ENCODE measurements around the gene PLCH2. TPM values are rescaled to one million over a fixed set of nuclear protein-coding genes. Genes with fewer than 3 reads are reported as not detected.

Gene PLCH2
- 1 to 10 TPM in 3 of 4 donors, under 1 TPM in 1; 1.00 to 7.3 (median 4.6) TPM for total RNA-seq

DNA sequence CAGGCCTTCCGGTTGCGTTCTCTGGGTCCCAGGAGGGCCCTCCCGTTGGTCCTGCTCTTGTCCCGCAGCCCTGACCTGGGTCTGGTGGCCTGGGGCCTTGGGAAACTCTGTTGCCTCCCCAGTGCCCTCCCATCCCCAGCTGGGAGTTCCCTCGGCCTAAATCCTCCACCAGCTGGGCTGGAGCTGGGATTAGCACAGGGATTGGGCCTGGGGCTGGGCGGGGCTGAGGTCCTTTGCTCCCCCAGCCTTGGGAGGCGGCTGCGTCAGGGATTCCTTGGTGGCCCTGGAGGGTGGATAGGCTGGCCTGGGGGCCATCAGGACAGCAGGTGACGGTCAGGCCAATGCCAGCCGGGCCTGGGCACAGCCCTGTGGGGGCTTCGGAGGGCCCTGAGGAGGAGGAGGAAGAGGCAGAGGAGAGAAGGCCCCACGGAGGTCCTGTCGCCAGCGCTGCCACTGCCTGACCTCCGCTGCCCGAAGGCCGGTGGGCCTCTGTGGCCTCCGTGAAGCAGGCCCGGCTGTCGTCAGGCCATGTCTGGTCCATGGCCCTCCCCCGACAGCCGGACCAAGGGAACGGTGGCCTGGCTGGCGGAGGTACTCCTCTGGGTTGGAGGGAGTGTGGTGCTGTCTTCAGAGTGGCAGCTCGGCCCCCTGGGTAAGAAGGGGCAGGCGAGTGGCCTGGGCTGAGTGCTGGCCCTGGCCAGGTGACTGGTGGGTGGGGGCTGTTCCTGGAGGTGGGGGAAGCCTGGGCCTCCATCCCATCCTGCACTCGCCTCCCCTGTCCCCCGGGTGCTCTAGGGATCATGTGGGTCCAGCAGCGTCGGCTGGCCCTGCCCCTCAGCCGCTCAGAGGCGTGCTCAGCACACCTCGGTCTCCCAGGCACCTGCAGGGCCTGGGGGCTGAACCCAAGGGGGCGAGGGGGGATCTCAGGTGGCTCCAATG lies at the start of gene PLCH2:
Gene PLCH2, plus strand, starts transcription at position 229 of the 939 bp plus-strand sequence. Its CDS starts 300 bp downstream, at position 529.
- TF ChIP-seq EP300 (IDR thresholded peaks at IDR 0.05; ENCODE audit: low read depth) (no peak), POLR2A (IDR thresholded peaks at IDR 0.05) (no peak)

DNA sequence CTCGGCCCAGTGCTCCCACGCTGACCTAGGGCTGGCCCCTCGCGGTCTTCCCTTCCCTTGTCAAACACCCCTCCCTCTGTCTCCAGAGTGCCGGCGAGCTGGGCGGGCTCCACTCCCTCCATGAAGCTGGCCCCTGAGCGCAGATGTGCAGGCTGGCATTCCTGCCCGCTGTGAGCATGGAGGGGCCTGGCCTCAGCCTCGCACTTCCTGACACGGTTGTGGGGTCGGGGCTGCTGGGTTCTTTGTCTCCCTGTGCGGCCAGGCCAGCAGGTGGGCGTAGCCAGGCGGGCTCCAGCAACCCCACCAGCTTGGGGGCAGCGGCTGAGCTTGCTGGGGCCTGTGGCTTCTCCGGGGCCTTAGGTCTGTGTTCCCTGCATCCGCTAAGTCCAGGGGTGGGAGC lies 49.5 kb upstream of the PLCH2 start:
- Histone ChIP-seq H3K4me3 (no peak overlapping the region), H3K9me3 (peaks cover 0 to 12% of the 10 kb centered on the region in 2 donors), H3K36me3 (no peaks in the 10 kb centered on the region), H3K27ac (no peak overlapping the region), H3K27me3 (peaks cover 18% of the 10 kb centered on the region), H3K4me1 (no peaks in the 10 kb centered on the region)
- intact Hi-C loops (cut with DNase I; ENCODE audit: low total_unique reads), result no loop called here
- WGBS, 2 donors (ENCODE audit: low coverage in 1 of 2), result 67% methylated on average over 14 of the region's 18 CpGs; no CpG with 5 or more reads in 1 of the 2 donors
- in situ Hi-C loops (cut with MboI; ENCODE audit: low pct_ligation_motif_present in 1 of 4, low pct_unique_long_range_greater_than_20kb in 1 of 4, low sequenced_read_pairs in 3 of 4), result no loop called here
- no peak for TF ChIP-seq POLR2A (IDR thresholded peaks at IDR 0.05)
- no peak for TF ChIP-seq POLR2AphosphoS5 (IDR thresholded peaks at IDR 0.05)
- TF ChIP-seq EP300 (IDR thresholded peaks at IDR 0.05; ENCODE audit: low read depth), result no peak
- TF ChIP-seq, protein P1, sequence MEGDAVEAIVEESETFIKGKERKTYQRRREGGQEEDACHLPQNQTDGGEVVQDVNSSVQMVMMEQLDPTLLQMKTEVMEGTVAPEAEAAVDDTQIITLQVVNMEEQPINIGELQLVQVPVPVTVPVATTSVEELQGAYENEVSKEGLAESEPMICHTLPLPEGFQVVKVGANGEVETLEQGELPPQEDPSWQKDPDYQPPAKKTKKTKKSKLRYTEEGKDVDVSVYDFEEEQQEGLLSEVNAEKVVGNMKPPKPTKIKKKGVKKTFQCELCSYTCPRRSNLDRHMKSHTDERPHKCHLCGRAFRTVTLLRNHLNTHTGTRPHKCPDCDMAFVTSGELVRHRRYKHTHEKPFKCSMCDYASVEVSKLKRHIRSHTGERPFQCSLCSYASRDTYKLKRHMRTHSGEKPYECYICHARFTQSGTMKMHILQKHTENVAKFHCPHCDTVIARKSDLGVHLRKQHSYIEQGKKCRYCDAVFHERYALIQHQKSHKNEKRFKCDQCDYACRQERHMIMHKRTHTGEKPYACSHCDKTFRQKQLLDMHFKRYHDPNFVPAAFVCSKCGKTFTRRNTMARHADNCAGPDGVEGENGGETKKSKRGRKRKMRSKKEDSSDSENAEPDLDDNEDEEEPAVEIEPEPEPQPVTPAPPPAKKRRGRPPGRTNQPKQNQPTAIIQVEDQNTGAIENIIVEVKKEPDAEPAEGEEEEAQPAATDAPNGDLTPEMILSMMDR (IDR thresholded peaks at IDR 0.05), result no peak
- no peak for DNase-seq

More for the DNA sequence above, at the start of gene PLCH2:
- H3K9me3 ChIP-seq, result no peaks in the 10 kb centered on the region
- H3K27me3 ChIP-seq, result no peaks in the 10 kb centered on the region
- H3K36me3 ChIP-seq, result no peaks in the 10 kb centered on the region
- DNase-seq, result no peak
- no peak within 1 kb of the TSS for H3K27ac ChIP-seq
- WGBS, 2 donors (ENCODE audit: low coverage in 1 of 2), result 82% methylated on average over 27 of the region's 34 CpGs; no CpG with 5 or more reads in 1 of the 2 donors
- no peak within 1 kb of the TSS for H3K4me3 ChIP-seq
- H3K4me1 ChIP-seq, result peaks cover 0 to 11% (median 9%) of the 10 kb centered on the region in 4 donors
- intact Hi-C loops (cut with DNase I; ENCODE audit: low total_unique reads), result loop anchor here (5.0 kb wide), 1 partner anchor 66 kb away; no protein-coding TSS in a partner anchor
- in situ Hi-C loops (cut with MboI; ENCODE audit: low pct_ligation_motif_present in 1 of 4, low pct_unique_long_range_greater_than_20kb in 1 of 4, low sequenced_read_pairs in 3 of 4), result no loop called here

GRCh38 chr1:2427051-2427450 lies 49.0 kb upstream of the PLCH2 start:
- Histone ChIP-seq H3K4me1 (no peaks in the 10 kb centered on the region), H3K36me3 (no peaks in the 10 kb centered on the region), H3K9me3 (peaks cover 0 to 12% of the 10 kb centered on the region in 2 donors), H3K4me3 (no peak overlapping the region), H3K27me3 (peaks cover 20% of the 10 kb centered on the region), H3K27ac (no peak overlapping the region)
- WGBS, 2 donors (ENCODE audit: low coverage in 1 of 2), result 74% methylated on average over 17 of the region's 18 CpGs; no CpG with 5 or more reads in 1 of the 2 donors
- in situ Hi-C loops (cut with MboI; ENCODE audit: low pct_ligation_motif_present in 1 of 4, low pct_unique_long_range_greater_than_20kb in 1 of 4, low sequenced_read_pairs in 3 of 4), result no loop called here
- TF ChIP-seq POLR2A (IDR thresholded peaks at IDR 0.05) (no peak), POLR2AphosphoS5 (IDR thresholded peaks at IDR 0.05) (no peak), EP300 (IDR thresholded peaks at IDR 0.05; ENCODE audit: low read depth) (no peak)
- TF ChIP-seq, protein P1 (IDR thresholded peaks at IDR 0.05), result no peak
- intact Hi-C loops (cut with DNase I; ENCODE audit: low total_unique reads), result no loop called here
- DNase-seq, result no peak

- WGBS, 2 donors (ENCODE audit: low coverage in 1 of 2), result 66% methylated on average over 8 of the region's 10 CpGs; no CpG with 5 or more reads in 1 of the 2 donors
These were observed 48.1 kb upstream of the PLCH2 start for GRCh38 chr1:2427976-2428375.

More at GRCh38 chr1:2427976-2428375, 48.1 kb upstream of the PLCH2 start:
- H3K27me3 ChIP-seq, result peaks cover 26% of the 10 kb centered on the region
- DNase-seq, result no peak
- peaks cover 0 to 12% of the 10 kb centered on the region in 2 donors for H3K9me3 ChIP-seq
- no peak overlapping the region for H3K4me3 ChIP-seq
- H3K4me1 ChIP-seq, result no peaks in the 10 kb centered on the region
- in situ Hi-C loops (cut with MboI; ENCODE audit: low pct_ligation_motif_present in 1 of 4, low pct_unique_long_range_greater_than_20kb in 1 of 4, low sequenced_read_pairs in 3 of 4) (no loop called here), intact Hi-C loops (cut with DNase I; ENCODE audit: low total_unique reads) (no loop called here)
- no peak overlapping the region for H3K27ac ChIP-seq
- TF ChIP-seq POLR2A (IDR thresholded peaks at IDR 0.05), result no peak
- TF ChIP-seq EP300 (IDR thresholded peaks at IDR 0.05; ENCODE audit: low read depth), result no peak
- TF ChIP-seq, protein P1 (IDR thresholded peaks at IDR 0.05), result no peak
- no peak for TF ChIP-seq POLR2AphosphoS5 (IDR thresholded peaks at IDR 0.05)
- H3K36me3 ChIP-seq, result no peaks in the 10 kb centered on the region

All from transverse colon (tissue), 4 donors.